Measurements from ENCODE around the gene AKAP13. TPM values are rescaled to one million over a fixed set of nuclear protein-coding genes. Genes with fewer than 3 reads are reported as not detected.

AKAP13 gene
- total RNA-seq, 1 donor from 2014 or later = 78.9 TPM

DNA sequence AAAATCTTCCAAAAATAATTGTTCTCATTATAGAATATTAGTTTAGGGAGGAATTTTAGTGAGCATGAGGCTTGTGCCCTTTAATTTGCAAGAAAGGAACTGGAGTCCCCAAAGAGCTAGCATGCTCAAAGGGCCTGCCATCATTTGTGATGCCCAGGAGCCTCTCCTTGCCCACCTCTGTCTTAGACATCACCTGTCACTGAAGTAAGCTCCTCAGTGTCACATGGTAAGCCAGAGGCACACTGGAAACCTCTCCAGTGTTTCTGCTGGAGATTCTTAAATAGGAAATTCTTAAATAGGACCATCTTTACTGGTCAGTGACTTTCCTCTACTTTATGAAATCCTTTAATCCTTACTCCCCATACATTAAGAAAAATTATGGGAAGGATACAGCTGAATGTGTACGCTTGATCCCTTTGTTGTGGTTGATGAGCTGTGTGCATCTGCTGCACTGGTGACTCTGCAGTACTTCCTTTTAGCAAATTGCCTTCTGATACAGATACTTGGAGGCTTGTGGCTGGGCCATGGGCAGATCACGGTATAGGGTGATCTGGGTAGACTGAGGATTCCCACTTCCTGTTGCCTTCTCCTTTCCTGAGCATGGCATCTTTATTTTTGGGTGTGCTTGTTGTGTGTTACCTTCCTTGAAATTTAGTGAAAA is 216.9 kb downstream of the AKAP13 start:
- H3K27me3 Mint-ChIP-seq (ENCODE audit: insufficient read depth) = no peaks in the 10 kb centered on the region
- peak overlapping the region; percentile 53 for H3K4me3 Mint-ChIP-seq
- peak; percentile 21 for DNase-seq (ENCODE audit: low spot score)
- peak overlapping the region; percentile 41 for H3K27ac Mint-ChIP-seq
- H3K9me3 Mint-ChIP-seq = no peaks in the 10 kb centered on the region
- intact Hi-C loops (cut with micrococcal nuclease) = loop anchor here (1.0 kb wide), 1 partner anchor 10 kb away; no protein-coding TSS in a partner anchor
- peaks cover 18% of the 10 kb centered on the region for H3K36me3 Mint-ChIP-seq (ENCODE audit: low read depth)
- peaks cover 52% of the 10 kb centered on the region for H3K4me1 Mint-ChIP-seq (ENCODE audit: low read depth)

DNA sequence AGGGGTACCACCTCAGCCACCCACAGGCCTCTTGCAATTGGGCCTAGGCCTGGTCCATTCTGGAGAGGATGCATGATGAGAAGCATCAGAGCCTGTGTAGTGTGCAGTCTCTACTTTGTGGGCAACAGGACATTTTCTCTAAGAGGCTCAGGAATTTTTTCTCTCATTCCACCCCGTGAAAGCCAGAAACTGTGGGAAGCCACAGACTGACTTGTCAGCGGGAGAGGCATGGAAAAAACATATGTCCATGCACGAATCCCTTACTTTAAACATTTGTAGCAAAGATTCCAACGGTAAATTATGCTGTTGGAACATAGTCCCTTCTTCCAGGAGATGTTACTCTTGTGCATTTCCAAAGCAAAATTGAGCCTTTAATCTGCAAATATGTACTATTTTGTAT is 217.8 kb downstream of the AKAP13 start:
- Mint-ChIP-seq H3K4me3 (no peak overlapping the region), H3K4me1 (ENCODE audit: low read depth) (peaks cover 52% of the 10 kb centered on the region), H3K27me3 (ENCODE audit: insufficient read depth) (no peaks in the 10 kb centered on the region), H3K9me3 (no peaks in the 10 kb centered on the region), H3K36me3 (ENCODE audit: low read depth) (peaks cover 19% of the 10 kb centered on the region), H3K27ac (no peak overlapping the region)
- intact Hi-C loops (cut with micrococcal nuclease) = no loop called here
- no peak for DNase-seq (ENCODE audit: low spot score)

DNA sequence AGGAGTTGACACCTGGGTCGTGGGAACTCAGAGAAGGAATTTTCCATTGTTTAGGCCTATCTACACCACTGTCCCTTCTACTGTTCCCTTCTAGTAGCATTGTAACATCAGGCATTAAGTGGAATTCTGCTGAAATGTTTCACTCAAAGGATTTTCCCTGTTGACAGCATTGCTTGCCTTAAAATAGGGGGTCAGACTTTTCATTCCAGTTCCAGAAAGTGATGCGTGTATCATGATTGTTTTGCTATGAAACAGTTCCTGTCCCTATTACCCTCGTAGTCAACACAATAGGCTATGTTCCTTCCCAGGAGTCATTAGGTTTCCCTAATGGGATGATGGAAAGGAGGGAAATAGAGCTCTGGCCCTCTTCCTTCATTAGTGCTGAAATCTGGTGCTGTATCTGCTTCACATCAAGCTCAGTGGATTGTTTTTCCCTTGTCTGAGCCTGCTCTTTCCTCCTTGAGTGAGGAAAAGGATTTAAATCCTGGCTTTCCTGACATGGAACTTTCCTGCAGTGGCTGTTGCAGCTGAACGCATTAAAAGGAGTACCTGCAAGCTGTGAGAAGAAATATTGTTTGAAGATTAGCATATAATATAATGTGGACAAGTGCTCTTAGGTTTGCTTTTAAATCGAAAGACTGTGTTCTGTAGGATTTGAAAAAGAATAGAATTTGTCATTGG is 218.5 kb downstream of the AKAP13 start:
- intact Hi-C loops (cut with micrococcal nuclease) = no loop called here
- no peak overlapping the region for H3K4me3 Mint-ChIP-seq
- no peaks in the 10 kb centered on the region for H3K27me3 Mint-ChIP-seq (ENCODE audit: insufficient read depth)
- no peak overlapping the region for H3K27ac Mint-ChIP-seq
- H3K36me3 Mint-ChIP-seq (ENCODE audit: low read depth) = peaks cover 22% of the 10 kb centered on the region
- DNase-seq (ENCODE audit: low spot score) = no peak
- H3K9me3 Mint-ChIP-seq = no peaks in the 10 kb centered on the region
- peaks cover 52% of the 10 kb centered on the region for H3K4me1 Mint-ChIP-seq (ENCODE audit: low read depth)

DNA sequence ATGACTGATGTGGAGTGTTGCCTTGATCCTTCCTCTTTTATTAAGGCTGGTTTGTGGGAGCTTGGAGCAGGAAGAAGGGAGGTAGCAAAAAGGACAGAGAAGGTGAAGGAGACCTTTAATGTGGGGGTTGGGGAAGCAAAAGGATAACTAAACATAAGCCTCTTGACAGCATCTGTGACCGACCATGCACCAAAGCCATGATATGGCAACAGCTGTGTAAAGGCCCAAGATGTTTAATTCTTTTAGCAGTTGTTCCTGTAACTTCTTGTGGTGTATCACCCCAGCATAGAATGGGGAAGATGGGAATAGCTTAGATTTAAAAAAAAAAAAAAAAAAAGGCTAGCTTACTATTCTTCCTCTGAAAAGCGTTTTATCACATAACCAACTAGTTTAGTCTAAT is 219.6 kb downstream of the AKAP13 start:
- intact Hi-C loops (cut with micrococcal nuclease) = no loop called here
- Mint-ChIP-seq H3K9me3 (no peaks in the 10 kb centered on the region), H3K4me3 (no peak overlapping the region), H3K27ac (no peak overlapping the region), H3K36me3 (ENCODE audit: low read depth) (peaks cover 23% of the 10 kb centered on the region), H3K4me1 (ENCODE audit: low read depth) (peaks cover 50% of the 10 kb centered on the region), H3K27me3 (ENCODE audit: insufficient read depth) (no peaks in the 10 kb centered on the region)
- DNase-seq (ENCODE audit: low spot score) = no peak

DNA sequence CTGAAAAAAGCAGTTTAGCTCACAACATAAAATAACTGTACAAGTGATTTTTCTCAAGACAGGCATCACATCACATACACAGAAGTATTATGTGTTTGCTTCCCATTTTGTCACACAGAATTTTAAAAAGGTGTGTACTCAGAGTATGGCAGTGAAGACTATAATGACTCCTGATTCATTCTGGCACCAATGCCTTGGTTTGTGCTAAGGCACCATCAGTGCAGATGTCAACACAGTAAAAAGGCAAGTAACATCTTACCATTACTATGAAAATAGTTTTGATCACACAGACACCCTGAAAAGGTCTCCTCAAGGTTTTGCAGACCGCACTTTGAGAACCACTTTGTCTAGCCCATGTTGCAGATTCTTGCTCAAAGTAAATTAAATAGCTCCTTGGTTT is 222.8 kb downstream of the AKAP13 start:
- intact Hi-C loops (cut with micrococcal nuclease) = no loop called here
- no peak for DNase-seq (ENCODE audit: low spot score)
- Mint-ChIP-seq H3K36me3 (ENCODE audit: low read depth) (peaks cover 23% of the 10 kb centered on the region), H3K9me3 (no peaks in the 10 kb centered on the region), H3K4me1 (ENCODE audit: low read depth) (peaks cover 20% of the 10 kb centered on the region), H3K4me3 (no peak overlapping the region), H3K27me3 (ENCODE audit: insufficient read depth) (no peaks in the 10 kb centered on the region), H3K27ac (peak overlapping the region; percentile 9)

DNA sequence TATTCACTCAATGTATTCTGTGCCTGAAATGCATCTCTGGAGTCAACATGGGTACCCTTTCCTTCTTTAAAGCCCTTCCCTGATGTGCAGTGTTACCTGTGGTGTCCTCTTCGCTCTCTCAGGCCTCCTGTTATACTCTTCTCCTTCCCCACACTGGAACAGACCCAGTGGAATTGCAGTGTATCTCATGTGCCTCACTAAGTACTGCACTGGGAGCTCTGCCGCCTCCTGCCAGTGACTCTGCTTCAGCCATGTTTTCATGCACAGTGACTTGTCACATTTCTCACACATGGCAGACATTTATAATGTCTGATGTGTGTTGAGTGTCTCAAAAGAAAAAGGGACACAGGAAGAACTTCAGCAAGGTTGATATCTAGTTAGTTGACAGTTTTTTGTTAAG is 223.3 kb downstream of the AKAP13 start:
- peaks cover 19% of the 10 kb centered on the region for H3K4me1 Mint-ChIP-seq (ENCODE audit: low read depth)
- intact Hi-C loops (cut with micrococcal nuclease) = no loop called here
- no peak for DNase-seq (ENCODE audit: low spot score)
- no peaks in the 10 kb centered on the region for H3K27me3 Mint-ChIP-seq (ENCODE audit: insufficient read depth)
- peaks cover 23% of the 10 kb centered on the region for H3K36me3 Mint-ChIP-seq (ENCODE audit: low read depth)
- no peak overlapping the region for H3K4me3 Mint-ChIP-seq
- no peaks in the 10 kb centered on the region for H3K9me3 Mint-ChIP-seq
- peak overlapping the region; percentile 9 for H3K27ac Mint-ChIP-seq

DNA sequence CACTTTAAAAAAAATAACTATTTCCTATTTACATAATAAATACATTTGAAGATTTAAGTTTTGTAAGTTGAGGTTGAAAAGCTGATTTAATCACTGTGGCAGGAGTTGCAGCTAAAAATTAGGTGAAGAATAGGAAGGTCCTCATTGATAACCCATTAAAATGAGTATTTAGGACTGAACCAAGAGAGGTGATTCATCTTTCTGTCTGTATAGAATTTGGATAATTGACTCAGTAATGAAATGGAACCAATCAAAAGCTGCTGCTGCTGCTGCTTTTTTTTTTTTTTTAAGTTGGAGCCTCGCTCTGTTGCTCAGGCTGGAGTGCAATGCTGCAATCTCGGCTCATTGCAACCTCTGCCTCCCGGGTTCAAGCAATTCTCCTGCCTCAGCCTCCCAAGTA is 223.8 kb downstream of the AKAP13 start:
- Mint-ChIP-seq H3K4me3 (no peak overlapping the region), H3K27ac (no peak overlapping the region), H3K4me1 (ENCODE audit: low read depth) (peaks cover 15% of the 10 kb centered on the region)

DNA sequence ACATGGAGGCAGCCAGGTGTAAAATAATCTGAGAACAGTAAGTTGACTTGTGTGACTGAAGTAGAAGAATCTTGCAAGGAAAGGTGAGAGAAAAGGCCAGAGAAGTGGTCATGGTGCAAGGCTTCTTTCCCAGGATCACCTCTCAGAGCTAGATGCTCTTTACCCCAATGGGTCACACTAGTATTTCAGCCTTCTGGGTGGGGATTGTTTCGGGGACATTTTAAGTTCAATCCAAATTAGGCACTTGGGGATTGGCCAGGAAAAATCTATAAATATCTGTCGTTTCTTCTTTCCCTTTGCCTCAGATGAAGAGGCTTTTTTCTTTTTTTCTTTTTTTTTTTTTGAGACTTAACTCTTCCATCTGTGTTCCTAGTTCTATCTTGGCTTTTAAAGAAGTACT is 226.3 kb downstream of the AKAP13 start:
- Mint-ChIP-seq H3K4me3 (no peak overlapping the region), H3K27me3 (ENCODE audit: insufficient read depth) (no peaks in the 10 kb centered on the region), H3K36me3 (ENCODE audit: low read depth) (peaks cover 29% of the 10 kb centered on the region), H3K27ac (peak overlapping the region; percentile 75), H3K4me1 (ENCODE audit: low read depth) (peaks cover 15% of the 10 kb centered on the region), H3K9me3 (no peaks in the 10 kb centered on the region)
- intact Hi-C loops (cut with micrococcal nuclease) = loop anchor here (1.0 kb wide), 1 partner anchor 9 kb away; no protein-coding TSS in a partner anchor
- no peak for DNase-seq (ENCODE audit: low spot score)

More for the DNA sequence above, 223.8 kb downstream of the AKAP13 start:
- H3K9me3 Mint-ChIP-seq = no peaks in the 10 kb centered on the region
- H3K27me3 Mint-ChIP-seq (ENCODE audit: insufficient read depth) = no peaks in the 10 kb centered on the region
- intact Hi-C loops (cut with micrococcal nuclease) = no loop called here
- peaks cover 22% of the 10 kb centered on the region for H3K36me3 Mint-ChIP-seq (ENCODE audit: low read depth)
- DNase-seq (ENCODE audit: low spot score) = no peak

DNA sequence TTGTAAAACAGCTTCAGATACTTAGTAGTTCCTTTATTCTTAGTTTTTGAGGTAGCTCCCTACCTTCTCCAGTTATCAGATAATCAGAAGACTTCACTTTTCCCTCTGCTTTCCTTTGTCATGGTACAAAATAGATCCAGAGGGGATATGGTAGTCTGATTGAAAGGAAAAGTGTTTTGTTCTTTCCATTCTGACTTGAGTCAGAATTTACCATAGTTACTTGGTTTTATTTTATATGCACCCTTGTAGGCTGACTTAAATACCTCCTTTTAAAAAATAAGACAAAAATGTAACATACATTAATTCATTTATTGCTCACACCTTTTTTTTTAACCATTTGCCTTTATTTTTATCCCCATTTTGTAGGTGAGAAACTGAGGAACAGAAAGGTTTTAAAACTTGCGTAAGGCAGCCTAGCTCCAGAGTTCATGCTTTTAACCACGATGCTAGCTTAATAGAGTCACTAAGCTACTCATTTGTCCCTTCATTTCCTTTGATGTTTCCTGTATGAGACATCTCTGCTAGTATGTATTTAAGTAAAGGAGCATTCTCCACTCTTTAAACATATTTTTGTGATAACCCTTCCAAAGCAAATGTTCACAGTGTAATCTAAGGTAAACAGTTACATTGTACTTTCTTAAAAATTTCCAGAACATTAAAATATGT is 226.9 kb downstream of the AKAP13 start:
- H3K36me3 Mint-ChIP-seq (ENCODE audit: low read depth) = peaks cover 30% of the 10 kb centered on the region
- H3K9me3 Mint-ChIP-seq = no peaks in the 10 kb centered on the region
- intact Hi-C loops (cut with micrococcal nuclease) = loop anchor here (1.0 kb wide), 1 partner anchor 10 kb away; no protein-coding TSS in a partner anchor
- peaks cover 18% of the 10 kb centered on the region for H3K4me1 Mint-ChIP-seq (ENCODE audit: low read depth)
- no peak for DNase-seq (ENCODE audit: low spot score)
- peak overlapping the region; percentile 75 for H3K27ac Mint-ChIP-seq
- H3K27me3 Mint-ChIP-seq (ENCODE audit: insufficient read depth) = no peaks in the 10 kb centered on the region
- H3K4me3 Mint-ChIP-seq = no peak overlapping the region

DNA sequence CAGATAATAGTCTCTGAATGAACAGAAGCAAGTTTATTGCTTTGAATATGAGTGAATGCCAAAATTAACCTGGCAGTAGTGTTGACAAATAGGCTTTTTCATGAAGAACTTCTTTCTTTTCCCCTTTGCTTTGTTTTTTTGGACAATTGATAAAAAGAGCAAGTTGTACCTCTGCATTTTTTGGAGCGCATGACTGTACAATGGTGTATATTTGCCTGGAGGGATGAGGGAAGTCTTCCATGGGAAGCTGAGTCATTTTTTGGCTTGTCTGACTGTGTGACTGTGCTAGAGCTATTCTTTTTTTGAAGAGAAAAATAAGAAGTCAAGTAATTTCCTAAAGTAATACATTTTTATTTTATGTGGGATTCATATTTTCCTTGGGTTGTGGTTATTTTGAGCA is 227.4 kb downstream of the AKAP13 start:
- intact Hi-C loops (cut with micrococcal nuclease) = loop anchor here (1.0 kb wide), 1 partner anchor 11 kb away; no protein-coding TSS in a partner anchor
- Mint-ChIP-seq H3K36me3 (ENCODE audit: low read depth) (peaks cover 28% of the 10 kb centered on the region), H3K27ac (peak overlapping the region; percentile 21), H3K27me3 (ENCODE audit: insufficient read depth) (no peaks in the 10 kb centered on the region), H3K4me3 (no peak overlapping the region), H3K4me1 (ENCODE audit: low read depth) (peaks cover 18% of the 10 kb centered on the region), H3K9me3 (no peaks in the 10 kb centered on the region)
- DNase-seq (ENCODE audit: low spot score) = no peak

DNA sequence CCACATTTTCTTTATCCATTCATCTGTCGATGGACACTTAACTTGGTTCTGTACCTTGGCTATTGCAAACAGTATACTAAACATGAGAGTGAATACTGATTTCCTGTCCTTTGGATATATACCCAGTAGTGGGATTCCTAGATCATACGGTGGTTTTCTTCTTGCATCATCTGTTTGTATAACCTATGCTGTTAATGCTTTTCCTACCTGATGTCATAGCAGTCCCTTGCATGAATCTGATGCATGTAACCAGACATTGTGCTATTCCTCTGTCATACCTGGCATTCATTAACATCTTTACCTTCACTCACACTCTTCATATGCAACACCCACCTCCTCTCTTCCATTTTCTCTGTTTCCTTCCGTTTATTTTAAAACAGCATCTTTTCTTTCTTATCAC is 229.1 kb downstream of the AKAP13 start:
- intact Hi-C loops (cut with micrococcal nuclease) = no loop called here
- no peak for DNase-seq (ENCODE audit: low spot score)
- Mint-ChIP-seq H3K27ac (no peak overlapping the region), H3K9me3 (no peaks in the 10 kb centered on the region), H3K27me3 (ENCODE audit: insufficient read depth) (no peaks in the 10 kb centered on the region), H3K4me3 (no peak overlapping the region), H3K36me3 (ENCODE audit: low read depth) (peaks cover 24% of the 10 kb centered on the region), H3K4me1 (ENCODE audit: low read depth) (peaks cover 12% of the 10 kb centered on the region)

DNA sequence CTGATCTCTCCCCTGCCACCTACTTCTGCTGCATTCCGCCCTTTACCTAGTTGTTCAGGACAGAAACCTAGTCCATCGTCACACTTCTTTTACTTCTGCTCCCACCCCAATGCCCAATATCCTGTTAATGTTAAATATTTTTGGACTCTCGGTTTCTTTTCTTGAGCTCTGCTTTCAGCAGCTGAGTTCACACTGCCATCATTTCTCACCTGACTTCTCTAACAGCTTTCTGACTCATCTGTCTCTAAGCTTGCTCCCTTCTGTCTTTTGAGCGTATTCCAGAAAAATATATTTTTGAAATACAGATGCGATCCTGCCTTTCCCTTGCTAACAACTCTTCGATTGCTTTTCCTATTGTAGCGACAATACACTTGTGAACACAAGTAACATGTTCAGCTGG is 231.0 kb downstream of the AKAP13 start:
- intact Hi-C loops (cut with micrococcal nuclease) = loop anchor here (10.0 kb wide), 1 partner anchor 233 kb away; no protein-coding TSS in a partner anchor
- peaks cover 22% of the 10 kb centered on the region for H3K36me3 Mint-ChIP-seq (ENCODE audit: low read depth)
- peaks cover 23% of the 10 kb centered on the region for H3K4me1 Mint-ChIP-seq (ENCODE audit: low read depth)
- H3K27ac Mint-ChIP-seq = no peak overlapping the region
- no peaks in the 10 kb centered on the region for H3K9me3 Mint-ChIP-seq
- no peak for DNase-seq (ENCODE audit: low spot score)
- no peaks in the 10 kb centered on the region for H3K27me3 Mint-ChIP-seq (ENCODE audit: insufficient read depth)
- no peak overlapping the region for H3K4me3 Mint-ChIP-seq

DNA sequence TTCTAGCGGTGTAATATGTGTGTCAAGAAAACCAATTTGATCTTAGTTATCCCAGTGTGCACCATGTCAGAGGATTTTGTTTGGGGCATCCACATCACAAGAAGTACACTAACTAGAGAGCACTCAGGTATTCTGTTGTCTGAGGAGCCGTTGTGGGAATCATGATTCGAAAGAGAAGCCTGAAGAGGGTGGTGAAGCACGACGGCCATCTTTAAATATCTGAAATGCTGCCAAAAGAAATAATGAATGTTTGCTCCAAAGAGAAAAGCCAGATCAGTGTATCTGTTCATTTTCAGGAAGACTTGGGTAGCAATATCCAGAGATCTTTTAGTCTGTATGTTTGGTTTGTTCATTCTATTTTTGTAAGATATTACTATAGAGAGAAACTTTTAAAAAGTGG is 233.7 kb downstream of the AKAP13 start:
- no peak for DNase-seq (ENCODE audit: low spot score)
- intact Hi-C loops (cut with micrococcal nuclease) = loop anchor here (10.0 kb wide), 1 partner anchor 231 kb away; no protein-coding TSS in a partner anchor
- Mint-ChIP-seq H3K9me3 (no peaks in the 10 kb centered on the region), H3K36me3 (ENCODE audit: low read depth) (peaks cover 14% of the 10 kb centered on the region), H3K4me1 (ENCODE audit: low read depth) (peaks cover 25% of the 10 kb centered on the region), H3K4me3 (no peak overlapping the region), H3K27me3 (ENCODE audit: insufficient read depth) (no peaks in the 10 kb centered on the region), H3K27ac (no peak overlapping the region)

Data from activated T-helper 1 cell treated with anti-CD3 and anti-CD28 coated beads, Interleukin-12 subunit alpha, Interleukin-12 subunit beta, Interleukin-2, Interleukin-4 antibody, amounts not matched to agents 30 ng/mL and 10 ng/mL and 1 ng/mL, durations not matched to agents 14 hours and 24 hours and 36 hours (primary cell).